K562 (cell line): ENCODE results near the gene IMMP2L. TPM values are rescaled to one million over a fixed set of nuclear protein-coding genes. Genes with fewer than 3 reads are reported as not detected.
A peak's percentile ranks its signal among the peaks of the same experiment; 100 is the strongest.

Source experiments
- AFF1 ChIP-seq, 2 experiments: fragments of 450-650 bp; IDR thresholded peaks; 2 replicates each; pipeline ENCODE4 v1.6.1; 2018; ENCODE audit warnings: mild to moderate bottlenecking in 2 of 2, low read depth in 1 of 2; ENCODE audit not compliant: partially characterized antibody in 2 of 2
- CHD1 ChIP-seq: fragments of 200-600 bp; sonication (generic); IDR thresholded peaks from one replicate; pipeline ENCODE4 v1.6.1; 2012; ENCODE audit warnings: mild to moderate bottlenecking, moderate library complexity, low read length, inconsistent platforms
- FUS ChIP-seq: fragments of 200-400 bp; formaldehyde crosslinking; optimal IDR thresholded peaks from 2 replicates; pipeline ENCODE3; 2017; ENCODE audit warnings: low read depth, low read length
- NUFIP1 ChIP-seq: fragments of 450-650 bp; IDR thresholded peaks from 2 replicates; pipeline ENCODE4 v1.6.1; 2018; ENCODE audit not compliant: partially characterized antibody
- OTX1 ChIP-seq: fragments of 450-650 bp; formaldehyde crosslinking; IDR thresholded peaks from 2 replicates; pipeline ENCODE4 v1.4.0; 2022; ENCODE audit warnings: mild to moderate bottlenecking
- PHB2 ChIP-seq: fragments of 450-650 bp; IDR thresholded peaks from 2 replicates; pipeline ENCODE4 v1.6.1; 2017; ENCODE audit warnings: low read depth
- RBM17 ChIP-seq: fragments of 200-400 bp; formaldehyde crosslinking; IDR thresholded peaks from 2 replicates; pipeline ENCODE4 v1.6.1; 2017; ENCODE audit warnings: low read depth, mild to moderate bottlenecking, low read length, borderline replicate concordance
- THAP7 ChIP-seq: fragments of 250-450 bp; sonication (Bioruptor Pico); IDR thresholded peaks from 2 replicates; pipeline ENCODE4 v1.5.0; 2021
- ZNF644 ChIP-seq: fragments of 200-800 bp; sonication (Bioruptor generic); IDR thresholded peaks from 2 replicates; pipeline ENCODE4 v1.6.1; 2016; ENCODE audit warnings: low read depth, missing genetic modification characterization, missing compliant biosample characterization
- ZNF707 ChIP-seq: fragments of 250-450 bp; sonication (Bioruptor Pico); conservative IDR thresholded peaks from 2 replicates; pipeline ENCODE4 v1.8.0; 2022; ENCODE audit warnings: inconsistent platforms, mild to moderate bottlenecking, moderate library complexity
- polyA plus RNA-seq, 8 experiments: library from polyadenylated mRNA; depleted of rRNA in 4 of 8; stranded (reverse) in 5 of 8; unstranded in 3 of 8; fragments of >200 nt; fragmentation: Nextera tagmentation in 2 of 8; fragmentation: Illumina TruSeq in 1 of 8; extraction: Ambion mirVana in 2 of 8; extraction: Trizol in 1 of 8; gene quantifications; 2 replicates each; pipeline versions ENCODE4 v1.2.1 to v1.2.3, GENCODE V29; 2011 to 2014; ENCODE audit warnings: inconsistent platforms in 1 of 8, missing spikeins in 1 of 8
- total RNA-seq, 7 experiments: library from RNA; depleted of rRNA in 6 of 7; stranded (reverse); fragments of >200 nt in 6 of 7; fragmentation: Illumina TruSeq in 2 of 7; extraction: Trizol in 2 of 7; gene quantifications; 2 replicates each; pipeline versions ENCODE4 v1.2.1 to v1.2.3, GENCODE V29; 2011 to 2021; ENCODE audit warnings: low replicate concordance in 1 of 7
- TF ChIP-seq, protein P1 (sequence below): fragments of 250-450 bp; sonication (Bioruptor Pico); IDR thresholded peaks from 2 replicates; pipeline ENCODE4 v1.8.0; 2021; ENCODE audit warnings: moderate library complexity, mild to moderate bottlenecking, inconsistent platforms
- TF ChIP-seq, protein P2 (sequence below): fragments of 250-450 bp; sonication (Bioruptor Pico); IDR thresholded peaks from 2 replicates; pipeline ENCODE4 v1.5.0; 2021
- TF ChIP-seq, protein P3 (sequence below), 3 experiments: fragments of 200-800 bp in 1 of 3; sonication (Bioruptor generic) in 1 of 3; sonication (generic) in 1 of 3; formaldehyde crosslinking in 1 of 3; IDR thresholded peaks; 2 replicates each; pipeline versions ENCODE4 v1.6.1 to v1.8.0; 2016 to 2022; ENCODE audit warnings: mild to moderate bottlenecking in 2 of 3, missing compliant biosample characterization in 2 of 3, missing genetic modification characterization in 2 of 3, missing genetic modification reagents in 1 of 3
- TF ChIP-seq, protein P4 (sequence below): IDR thresholded peaks from 2 replicates; pipeline ENCODE4 v1.6.1; 2014; ENCODE audit warnings: antibody characterized with exemption
- TF ChIP-seq, protein P5 (sequence below): fragments of 450-650 bp; formaldehyde crosslinking; IDR thresholded peaks from 2 replicates; pipeline ENCODE4 v1.4.0; 2022; ENCODE audit warnings: missing genetic modification characterization

IMMP2L gene
- total and polyA plus RNA-seq, 9 of the 15 experiments (the other 6 are each of a cell fraction or from before 2014, with no cell fraction given): 29.7 to 116 (median 53.0) TPM

- peak in 1 of 2 experiments; percentile 52 for TF ChIP-seq AFF1 (IDR thresholded peaks at IDR 0.05; ENCODE audit: low read depth in 1 of 2, partially characterized antibody in 2 of 2)
- no peak for TF ChIP-seq OTX1 (CRISPR knock-in tag)
- TF ChIP-seq, protein P1, sequence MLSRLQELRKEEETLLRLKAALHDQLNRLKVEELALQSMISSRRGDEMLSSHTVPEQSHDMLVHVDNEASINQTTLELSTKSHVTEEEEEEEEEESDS (CRISPR knock-in tag): no peak
- no peak for TF ChIP-seq PHB2
- no peak for TF ChIP-seq RBM17
- TF ChIP-seq, protein P2, sequence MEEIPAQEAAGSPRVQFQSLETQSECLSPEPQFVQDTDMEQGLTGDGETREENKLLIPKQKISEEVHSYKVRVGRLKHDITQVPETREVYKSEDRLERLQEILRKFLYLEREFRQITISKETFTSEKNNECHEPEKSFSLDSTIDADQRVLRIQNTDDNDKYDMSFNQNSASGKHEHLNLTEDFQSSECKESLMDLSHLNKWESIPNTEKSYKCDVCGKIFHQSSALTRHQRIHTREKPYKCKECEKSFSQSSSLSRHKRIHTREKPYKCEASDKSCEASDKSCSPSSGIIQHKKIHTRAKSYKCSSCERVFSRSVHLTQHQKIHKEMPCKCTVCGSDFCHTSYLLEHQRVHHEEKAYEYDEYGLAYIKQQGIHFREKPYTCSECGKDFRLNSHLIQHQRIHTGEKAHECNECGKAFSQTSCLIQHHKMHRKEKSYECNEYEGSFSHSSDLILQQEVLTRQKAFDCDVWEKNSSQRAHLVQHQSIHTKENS: no peak
- TF ChIP-seq, protein P3, sequence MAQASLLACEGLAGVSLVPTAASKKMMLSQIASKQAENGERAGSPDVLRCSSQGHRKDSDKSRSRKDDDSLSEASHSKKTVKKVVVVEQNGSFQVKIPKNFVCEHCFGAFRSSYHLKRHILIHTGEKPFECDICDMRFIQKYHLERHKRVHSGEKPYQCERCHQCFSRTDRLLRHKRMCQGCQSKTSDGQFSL (CRISPR knock-in tag; IDR thresholded peaks at IDR 0.05): no peak
- TF ChIP-seq, protein P3 (tag; IDR thresholded peaks at IDR 0.05): no peak
- no peak for TF ChIP-seq NUFIP1
- TF ChIP-seq FUS: no peak
- TF ChIP-seq, protein P4, sequence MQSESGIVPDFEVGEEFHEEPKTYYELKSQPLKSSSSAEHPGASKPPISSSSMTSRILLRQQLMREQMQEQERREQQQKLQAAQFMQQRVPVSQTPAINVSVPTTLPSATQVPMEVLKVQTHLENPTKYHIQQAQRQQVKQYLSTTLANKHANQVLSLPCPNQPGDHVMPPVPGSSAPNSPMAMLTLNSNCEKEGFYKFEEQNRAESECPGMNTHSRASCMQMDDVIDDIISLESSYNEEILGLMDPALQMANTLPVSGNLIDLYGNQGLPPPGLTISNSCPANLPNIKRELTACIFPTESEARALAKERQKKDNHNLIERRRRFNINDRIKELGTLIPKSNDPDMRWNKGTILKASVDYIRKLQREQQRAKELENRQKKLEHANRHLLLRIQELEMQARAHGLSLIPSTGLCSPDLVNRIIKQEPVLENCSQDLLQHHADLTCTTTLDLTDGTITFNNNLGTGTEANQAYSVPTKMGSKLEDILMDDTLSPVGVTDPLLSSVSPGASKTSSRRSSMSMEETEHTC: no peak
- no peak for TF ChIP-seq CHD1
- TF ChIP-seq ZNF644: no peak
- no peak for TF ChIP-seq ZNF707 (CRISPR knock-in tag)
- TF ChIP-seq THAP7 (CRISPR knock-in tag): no peak
- TF ChIP-seq, protein P5, sequence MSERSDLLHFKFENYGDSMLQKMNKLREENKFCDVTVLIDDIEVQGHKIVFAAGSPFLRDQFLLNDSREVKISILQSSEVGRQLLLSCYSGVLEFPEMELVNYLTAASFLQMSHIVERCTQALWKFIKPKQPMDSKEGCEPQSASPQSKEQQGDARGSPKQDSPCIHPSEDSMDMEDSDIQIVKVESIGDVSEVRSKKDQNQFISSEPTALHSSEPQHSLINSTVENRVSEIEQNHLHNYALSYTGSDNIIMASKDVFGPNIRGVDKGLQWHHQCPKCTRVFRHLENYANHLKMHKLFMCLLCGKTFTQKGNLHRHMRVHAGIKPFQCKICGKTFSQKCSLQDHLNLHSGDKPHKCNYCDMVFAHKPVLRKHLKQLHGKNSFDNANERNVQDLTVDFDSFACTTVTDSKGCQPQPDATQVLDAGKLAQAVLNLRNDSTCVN (CRISPR knock-in tag): no peak
Observed at GRCh38 chr7:111486472-111487142, 75.7 kb downstream of the IMMP2L start (continued).
